GM12892 (cell line): Measurements from ENCODE around the gene DCUN1D2.

ENCODE experiments used
- POLR2A ChIP-seq: IDR thresholded peaks from 2 replicates; pipeline ENCODE4 v1.6.1; 2011; ENCODE audit warnings: low read depth, low read length, control low read depth
- TAF1 ChIP-seq: IDR thresholded peaks from 2 replicates; pipeline ENCODE4 v1.6.1; 2011; ENCODE audit warnings: low read depth, mild to moderate bottlenecking, control low read depth, low read length, borderline replicate concordance

GRCh38 chr13:113483081-113483480, 7.4 kb downstream of the DCUN1D2 start:
- TF ChIP-seq POLR2A (no peak), TAF1 (no peak)
